K562 (cell line): ENCODE results near the gene ZNF407. TPM values are rescaled to one million over a fixed set of nuclear protein-coding genes. Genes with fewer than 3 reads are reported as not detected.

ENCODE experiments used
- CCNT2 ChIP-seq: IDR thresholded peaks from 2 replicates; pipeline ENCODE4 v1.6.1; 2011; ENCODE audit warnings: borderline replicate concordance, low read depth, mild to moderate bottlenecking, moderate library complexity, mixed read lengths, low read length; ENCODE audit not compliant: insufficient read length; ENCODE audit errors: extremely low read depth
- CEBPG ChIP-seq, 3 experiments: fragments of 200-800 bp in 1 of 3; sonication (Bioruptor generic) in 1 of 3; sonication (generic) in 1 of 3; formaldehyde crosslinking in 1 of 3; IDR thresholded peaks in 2 of 3; conservative IDR thresholded peaks in 1 of 3; 2 replicates each; pipeline versions ENCODE4 v1.6.1 to v1.8.0; 2016 to 2022; ENCODE audit warnings: missing compliant biosample characterization in 2 of 3, missing genetic modification characterization in 2 of 3, mild to moderate bottlenecking in 1 of 3, missing genetic modification reagents in 1 of 3
- EP300 ChIP-seq: IDR thresholded peaks from 2 replicates; pipeline ENCODE4 v1.6.1; 2012; ENCODE audit warnings: low read length, improper control_type of control experiment
- ETS2 ChIP-seq: IDR thresholded peaks from 2 replicates; pipeline ENCODE4 v1.6.1; 2016; ENCODE audit warnings: borderline replicate concordance, missing genetic modification characterization, mild to moderate bottlenecking, moderate library complexity, missing compliant biosample characterization; ENCODE audit not compliant: poor library complexity, severe bottlenecking
- GTF2F1 ChIP-seq: IDR thresholded peaks from 2 replicates; pipeline ENCODE4 v1.6.1; 2011; ENCODE audit warnings: low read depth, low read length, improper control_type of control experiment
- HNRNPH1 ChIP-seq: fragments of 200-400 bp; formaldehyde crosslinking; optimal IDR thresholded peaks from 2 replicates; pipeline ENCODE3; 2017; ENCODE audit warnings: low read depth, mild to moderate bottlenecking, low read length, moderate library complexity
- KHSRP ChIP-seq: fragments of 450-650 bp; IDR thresholded peaks from 2 replicates; pipeline ENCODE4 v1.6.1; 2017
- NFE2L1 ChIP-seq: fragments of 450-650 bp; IDR thresholded peaks from 2 replicates; pipeline ENCODE4 v1.6.1; 2016; ENCODE audit warnings: missing genetic modification characterization, low read depth, mild to moderate bottlenecking, missing compliant biosample characterization, moderate library complexity, borderline replicate concordance
- NR2C1 ChIP-seq, 2 experiments: fragments of 450-650 bp; IDR thresholded peaks; 2 replicates each; pipeline ENCODE4 v1.6.1; 2017; ENCODE audit warnings: mild to moderate bottlenecking in 2 of 2, antibody characterized with exemption in 1 of 2, inconsistent platforms in 1 of 2, missing compliant biosample characterization in 1 of 2, missing genetic modification characterization in 1 of 2
- PCBP2 ChIP-seq: fragments of 200-400 bp; formaldehyde crosslinking; IDR thresholded peaks from 2 replicates; pipeline ENCODE4 v1.6.1; 2018; ENCODE audit warnings: low read length, low read depth, mild to moderate bottlenecking, moderate library complexity; ENCODE audit not compliant: poor library complexity, severe bottlenecking
- SIRT6 ChIP-seq: IDR thresholded peaks from one replicate; pipeline ENCODE4 v1.6.1; 2012; ENCODE audit warnings: low read depth, mild to moderate bottlenecking, control low read depth, inconsistent platforms, low read length, moderate library complexity
- SIX5 ChIP-seq, 2 experiments: IDR thresholded peaks; 2 replicates each; pipeline ENCODE4 v1.6.1; 2011; ENCODE audit warnings: low read length in 2 of 2, borderline replicate concordance in 1 of 2, low read depth in 1 of 2, mild to moderate bottlenecking in 1 of 2, moderate library complexity in 1 of 2; ENCODE audit not compliant: insufficient read depth in 1 of 2
- TEAD1 ChIP-seq, 2 experiments: fragments of 450-650 bp in 1 of 2; sonication (generic) in 1 of 2; formaldehyde crosslinking; IDR thresholded peaks; 2 replicates each; pipeline versions ENCODE4 v1.4.0 to v1.8.0; 2020 to 2022; ENCODE audit warnings: mild to moderate bottlenecking in 2 of 2, missing genetic modification reagents in 1 of 2
- ZBED1 ChIP-seq: IDR thresholded peaks from 2 replicates; pipeline ENCODE4 v1.6.1; 2014
- ZC3H11A ChIP-seq: IDR thresholded peaks from 2 replicates; pipeline ENCODE4 v1.6.1; 2012; ENCODE audit warnings: low read depth, low read length, improper control_type of control experiment
- ZNF583 ChIP-seq: fragments of 250-450 bp; sonication (Bioruptor Pico); IDR thresholded peaks from 2 replicates; pipeline ENCODE4 v1.4.0; 2020
- ZNF699 ChIP-seq: fragments of 250-450 bp; sonication (Bioruptor Pico); IDR thresholded peaks from 2 replicates; pipeline ENCODE4 v1.8.0; 2021; ENCODE audit warnings: mild to moderate bottlenecking, moderate library complexity; ENCODE audit not compliant: insufficient replicate concordance
- ZSCAN32 ChIP-seq: fragments of 450-650 bp; formaldehyde crosslinking; IDR thresholded peaks from 2 replicates; pipeline ENCODE4 v1.4.0; 2020; ENCODE audit warnings: mild to moderate bottlenecking, moderate library complexity
- polyA plus RNA-seq, 8 experiments: library from polyadenylated mRNA; depleted of rRNA in 4 of 8; stranded (reverse) in 5 of 8; unstranded in 3 of 8; fragments of >200 nt; fragmentation: Nextera tagmentation in 2 of 8; fragmentation: Illumina TruSeq in 1 of 8; extraction: Ambion mirVana in 2 of 8; extraction: Trizol in 1 of 8; gene quantifications; 2 replicates each; pipeline versions ENCODE4 v1.2.1 to v1.2.3, GENCODE V29; 2011 to 2014; ENCODE audit warnings: inconsistent platforms in 1 of 8, missing spikeins in 1 of 8
- total RNA-seq, 7 experiments: library from RNA; depleted of rRNA in 6 of 7; stranded (reverse); fragments of >200 nt in 6 of 7; fragmentation: Illumina TruSeq in 2 of 7; extraction: Trizol in 2 of 7; gene quantifications; 2 replicates each; pipeline versions ENCODE4 v1.2.1 to v1.2.3, GENCODE V29; 2011 to 2021; ENCODE audit warnings: low replicate concordance in 1 of 7
- TF ChIP-seq, protein P1 (sequence below): fragments of 450-650 bp; IDR thresholded peaks from 2 replicates; pipeline ENCODE4 v1.6.1; 2017; ENCODE audit warnings: mild to moderate bottlenecking, moderate library complexity
- TF ChIP-seq, protein P2 (sequence below): sonication (generic); formaldehyde crosslinking; IDR thresholded peaks from 2 replicates; pipeline ENCODE4 v1.8.0; 2022; ENCODE audit warnings: missing genetic modification reagents, mild to moderate bottlenecking, borderline replicate concordance
- TF ChIP-seq, protein P3 (sequence below): IDR thresholded peaks from 2 replicates; pipeline ENCODE4 v1.6.1; 2012; ENCODE audit warnings: low read depth, low read length, improper control_type of control experiment, borderline replicate concordance
- TF ChIP-seq, protein P4 (sequence below): sonication (generic); formaldehyde crosslinking; IDR thresholded peaks from 2 replicates; pipeline ENCODE4 v1.8.1; 2022; ENCODE audit warnings: missing genetic modification reagents

The ZNF407 gene
- total and polyA plus RNA-seq, 9 of the 15 experiments (the other 6 are each of a cell fraction or from before 2014, with no cell fraction given), result 0.21 to 5.4 (median 2.3) TPM

DNA sequence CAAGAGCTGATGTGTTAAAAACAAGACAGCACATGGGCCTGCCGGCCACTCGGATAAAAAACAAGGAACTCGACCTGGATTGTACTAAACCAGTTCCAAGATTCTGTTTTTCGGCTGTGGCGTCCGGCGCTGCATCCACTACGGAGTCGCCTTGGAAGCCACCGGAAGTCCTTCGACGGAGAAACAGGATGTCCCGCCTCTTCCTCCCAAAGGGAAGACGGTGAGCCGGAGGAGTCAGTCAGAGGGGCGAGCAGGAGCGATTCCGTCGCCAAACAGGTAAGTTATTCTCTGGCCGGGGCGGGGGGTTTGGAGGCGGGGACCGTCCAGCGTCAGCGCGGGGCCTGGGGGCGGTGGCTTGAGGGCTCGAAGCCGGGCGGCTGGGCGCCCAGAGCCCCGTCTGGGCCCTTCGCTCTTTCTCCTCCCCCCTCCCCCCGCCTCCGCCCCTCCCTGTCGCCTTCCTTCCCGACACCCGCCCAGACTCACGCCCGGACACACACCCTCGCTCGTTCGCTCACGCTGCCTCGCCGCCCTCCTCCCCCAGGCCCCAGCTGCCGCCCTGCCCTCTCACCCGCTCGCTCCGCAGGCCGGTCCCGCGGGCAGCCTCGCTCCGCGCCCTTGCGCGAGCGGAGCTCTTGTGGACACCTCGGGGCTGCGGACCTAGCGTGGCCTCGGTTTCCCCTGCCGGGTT is at the start of gene ZNF407 (continued):
- TF ChIP-seq, protein P1, sequence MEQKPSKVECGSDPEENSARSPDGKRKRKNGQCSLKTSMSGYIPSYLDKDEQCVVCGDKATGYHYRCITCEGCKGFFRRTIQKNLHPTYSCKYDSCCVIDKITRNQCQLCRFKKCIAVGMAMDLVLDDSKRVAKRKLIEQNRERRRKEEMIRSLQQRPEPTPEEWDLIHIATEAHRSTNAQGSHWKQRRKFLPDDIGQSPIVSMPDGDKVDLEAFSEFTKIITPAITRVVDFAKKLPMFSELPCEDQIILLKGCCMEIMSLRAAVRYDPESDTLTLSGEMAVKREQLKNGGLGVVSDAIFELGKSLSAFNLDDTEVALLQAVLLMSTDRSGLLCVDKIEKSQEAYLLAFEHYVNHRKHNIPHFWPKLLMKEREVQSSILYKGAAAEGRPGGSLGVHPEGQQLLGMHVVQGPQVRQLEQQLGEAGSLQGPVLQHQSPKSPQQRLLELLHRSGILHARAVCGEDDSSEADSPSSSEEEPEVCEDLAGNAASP, result no peak
- TF ChIP-seq CEBPG (CRISPR knock-in tag; IDR thresholded peaks at IDR 0.05) (no peak), CEBPG (tag; conservative IDR thresholded peaks at IDR 0.05 in 1 of 2, IDR thresholded peaks at IDR 0.05 in 1 of 2) (no peak), NFE2L1 (tag) (no peak), ZSCAN32 (no peak), ZC3H11A (no peak), HNRNPH1 (no peak), GTF2F1 (no peak), KHSRP (no peak), PCBP2 (no peak), SIRT6 (no peak), EP300 (no peak), TEAD1 (CRISPR knock-in tag; IDR thresholded peaks at IDR 0.05) (no peak), CCNT2 (no peak), ZNF699 (CRISPR knock-in tag) (no peak), SIX5 (IDR thresholded peaks at IDR 0.05; ENCODE audit: borderline replicate concordance in 1 of 2, insufficient read depth in 1 of 2, low read depth in 1 of 2, low read length in 2 of 2) (0 out of 4 replicates have a peak, but pooled peaks of 1 of the 2 experiments have one; percentile 19), ZNF583 (CRISPR knock-in tag) (no peak), ZBED1 (no peak), ETS2 (no peak), NR2C1 (IDR thresholded peaks at IDR 0.05) (peak; percentile 47; the same call in 1 of the 2 replicates), NR2C1 (tag; IDR thresholded peaks at IDR 0.05) (no peak)
- TF ChIP-seq, protein P2, sequence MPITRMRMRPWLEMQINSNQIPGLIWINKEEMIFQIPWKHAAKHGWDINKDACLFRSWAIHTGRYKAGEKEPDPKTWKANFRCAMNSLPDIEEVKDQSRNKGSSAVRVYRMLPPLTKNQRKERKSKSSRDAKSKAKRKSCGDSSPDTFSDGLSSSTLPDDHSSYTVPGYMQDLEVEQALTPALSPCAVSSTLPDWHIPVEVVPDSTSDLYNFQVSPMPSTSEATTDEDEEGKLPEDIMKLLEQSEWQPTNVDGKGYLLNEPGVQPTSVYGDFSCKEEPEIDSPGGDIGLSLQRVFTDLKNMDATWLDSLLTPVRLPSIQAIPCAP (CRISPR knock-in tag), result no peak
- TF ChIP-seq, protein P3, sequence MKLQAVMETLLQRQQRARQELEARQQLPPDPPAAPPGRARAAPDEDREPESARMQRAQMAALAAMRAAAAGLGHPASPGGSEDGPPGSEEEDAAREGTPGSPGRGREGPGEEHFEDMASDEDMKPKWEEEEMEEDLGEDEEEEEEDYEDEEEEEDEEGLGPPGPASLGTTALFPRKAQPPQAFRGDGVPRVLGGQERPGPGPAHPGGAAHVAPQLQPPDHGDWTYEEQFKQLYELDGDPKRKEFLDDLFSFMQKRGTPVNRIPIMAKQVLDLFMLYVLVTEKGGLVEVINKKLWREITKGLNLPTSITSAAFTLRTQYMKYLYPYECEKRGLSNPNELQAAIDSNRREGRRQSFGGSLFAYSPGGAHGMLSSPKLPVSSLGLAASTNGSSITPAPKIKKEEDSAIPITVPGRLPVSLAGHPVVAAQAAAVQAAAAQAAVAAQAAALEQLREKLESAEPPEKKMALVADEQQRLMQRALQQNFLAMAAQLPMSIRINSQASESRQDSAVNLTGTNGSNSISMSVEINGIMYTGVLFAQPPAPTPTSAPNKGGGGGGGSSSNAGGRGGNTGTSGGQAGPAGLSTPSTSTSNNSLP, result no peak
- TF ChIP-seq, protein P4, sequence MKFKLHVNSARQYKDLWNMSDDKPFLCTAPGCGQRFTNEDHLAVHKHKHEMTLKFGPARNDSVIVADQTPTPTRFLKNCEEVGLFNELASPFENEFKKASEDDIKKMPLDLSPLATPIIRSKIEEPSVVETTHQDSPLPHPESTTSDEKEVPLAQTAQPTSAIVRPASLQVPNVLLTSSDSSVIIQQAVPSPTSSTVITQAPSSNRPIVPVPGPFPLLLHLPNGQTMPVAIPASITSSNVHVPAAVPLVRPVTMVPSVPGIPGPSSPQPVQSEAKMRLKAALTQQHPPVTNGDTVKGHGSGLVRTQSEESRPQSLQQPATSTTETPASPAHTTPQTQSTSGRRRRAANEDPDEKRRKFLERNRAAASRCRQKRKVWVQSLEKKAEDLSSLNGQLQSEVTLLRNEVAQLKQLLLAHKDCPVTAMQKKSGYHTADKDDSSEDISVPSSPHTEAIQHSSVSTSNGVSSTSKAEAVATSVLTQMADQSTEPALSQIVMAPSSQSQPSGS (CRISPR knock-in tag), result no peak
